Measurements from ENCODE around the gene ACOXL.

Gene ACOXL

DNA sequence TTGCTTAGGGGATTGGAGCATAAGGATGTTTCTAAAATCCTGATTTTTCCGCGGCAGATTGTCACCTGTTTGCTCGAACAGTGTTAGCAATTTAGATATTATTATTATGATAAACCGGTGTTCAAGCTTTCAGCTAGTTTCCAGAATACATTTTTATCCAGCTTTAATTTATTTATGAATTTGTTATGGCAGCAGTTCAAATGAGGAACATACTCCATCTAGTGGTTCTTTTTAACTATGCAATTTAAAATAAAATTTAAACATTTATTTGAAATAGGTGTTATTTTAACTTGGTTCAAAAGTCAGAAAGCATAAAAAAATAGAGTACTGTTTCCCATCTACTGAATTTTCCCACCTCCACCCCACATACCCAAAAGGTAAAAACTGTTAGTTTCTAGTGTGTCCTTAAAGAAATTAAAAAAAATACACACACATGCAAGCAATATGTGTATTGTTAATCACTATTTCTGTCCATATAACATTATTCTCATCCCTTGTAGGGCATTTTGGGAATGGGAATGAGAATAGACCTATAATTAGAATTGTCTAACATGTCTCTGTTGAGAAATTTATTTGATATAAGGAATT is 23.2 kb downstream of the ACOXL start:
- no peak for DNase-seq (ENCODE audit: low read depth, low spot score)

DNA sequence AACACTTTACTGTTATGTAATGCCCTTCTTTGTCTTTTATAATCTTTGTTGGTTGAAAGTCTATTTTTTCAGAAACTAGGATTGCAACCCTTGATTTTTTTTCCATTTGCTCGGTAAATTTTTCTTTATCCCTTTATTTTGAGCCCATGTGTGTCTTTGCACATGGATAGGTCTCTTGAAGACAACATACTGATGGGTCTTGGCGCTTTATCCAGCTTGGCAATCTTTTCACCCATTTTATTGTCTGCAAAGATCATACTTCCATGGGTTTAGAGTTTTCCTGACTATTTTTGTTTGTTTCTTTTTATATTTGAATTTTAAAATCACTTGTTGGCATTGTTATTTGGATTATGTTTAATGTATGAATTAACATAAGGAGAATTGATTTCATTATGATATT is 27.0 kb downstream of the ACOXL start:
- DNase-seq (ENCODE audit: low read depth, low spot score) = no peak

DNA sequence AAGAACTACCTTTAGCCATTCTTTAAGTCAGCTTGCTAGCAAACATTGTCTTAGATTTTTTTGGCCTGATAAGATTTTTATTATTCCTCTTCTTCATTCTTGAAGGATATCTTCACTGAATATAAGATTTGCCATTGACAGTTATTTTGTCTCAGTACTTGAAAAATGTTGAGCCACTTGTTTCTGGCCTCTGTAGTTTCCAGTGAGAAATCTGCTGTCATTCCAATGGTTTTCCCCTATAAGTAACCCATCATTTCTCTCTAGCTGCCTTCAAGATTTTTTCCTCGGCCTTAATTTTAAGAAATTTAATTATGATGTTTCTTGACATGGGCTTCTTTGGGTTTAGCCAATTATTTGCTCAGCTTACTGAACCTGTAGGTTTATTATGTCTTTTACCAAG is 32.6 kb downstream of the ACOXL start:
- no peak for DNase-seq (ENCODE audit: low read depth, low spot score)

DNA sequence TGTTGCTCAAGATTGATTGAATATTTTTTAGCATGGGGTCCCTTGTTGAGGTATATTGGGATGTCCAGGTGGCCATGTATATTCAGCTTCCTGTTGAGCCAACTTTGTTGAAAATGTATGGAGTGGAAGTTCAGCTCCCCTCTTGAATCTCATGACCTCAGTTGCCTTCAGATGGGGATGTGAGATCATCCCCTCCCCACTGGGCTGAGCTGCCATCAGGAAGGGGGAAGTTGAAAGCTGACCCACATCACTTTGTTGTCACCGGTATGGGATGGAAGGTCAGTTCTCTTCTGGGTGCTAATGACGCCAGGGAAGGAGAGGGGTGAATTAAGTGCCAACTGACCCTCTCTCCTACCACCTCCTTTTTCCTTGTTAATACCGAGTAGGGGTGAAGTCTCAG is 33.9 kb downstream of the ACOXL start:
- DNase-seq (ENCODE audit: low read depth, low spot score) = no peak

DNA sequence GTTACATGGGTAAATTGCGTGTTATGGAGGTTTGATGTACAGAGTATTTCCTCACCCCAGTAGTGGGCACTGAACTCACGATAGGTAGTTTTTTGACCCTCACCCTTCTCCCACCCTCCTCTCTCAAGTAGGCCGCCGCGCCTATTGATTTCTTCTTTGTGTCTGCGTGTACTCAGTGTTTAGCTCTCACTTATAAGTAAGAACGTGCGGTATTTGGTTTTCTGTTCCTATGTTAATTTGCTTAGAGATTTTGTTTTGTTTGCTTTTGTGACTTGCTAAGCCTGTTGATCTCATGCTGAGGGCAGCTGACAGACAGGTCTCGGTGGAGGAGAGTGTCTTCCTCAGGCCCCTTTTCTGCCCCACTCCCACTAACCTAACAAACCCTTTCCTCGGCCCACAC is 36.2 kb downstream of the ACOXL start:
- peak; percentile 26 for DNase-seq (ENCODE audit: low read depth, low spot score)

DNA sequence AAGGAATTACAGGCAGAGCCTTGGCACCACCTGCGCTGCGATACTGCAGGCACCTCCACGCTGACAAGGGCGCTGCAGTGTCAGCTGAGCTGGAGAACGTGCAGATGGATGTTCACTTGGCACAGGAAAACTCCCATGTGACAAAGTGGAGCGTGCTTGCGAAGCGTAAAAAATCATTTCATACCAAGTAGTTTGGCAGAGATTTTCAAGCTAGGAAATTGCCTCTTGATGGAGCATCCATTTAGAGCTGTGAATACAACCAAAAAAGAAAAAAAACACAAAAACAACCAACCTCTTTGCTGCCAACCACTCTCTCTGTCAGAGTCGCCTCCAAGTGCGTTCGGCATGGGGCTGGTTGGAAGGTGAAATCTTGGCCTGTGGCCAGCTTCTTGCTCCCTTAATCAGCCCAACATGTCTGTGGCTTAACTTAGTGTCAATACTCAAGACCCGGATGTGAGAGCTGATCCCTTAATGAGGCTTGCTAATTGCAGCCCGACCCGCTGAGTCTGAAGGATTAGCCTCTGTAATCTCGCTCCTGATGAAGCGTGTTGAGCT is 38.1 kb downstream of the ACOXL start:
- peak; percentile 68 for DNase-seq (ENCODE audit: low read depth, low spot score)

DNA sequence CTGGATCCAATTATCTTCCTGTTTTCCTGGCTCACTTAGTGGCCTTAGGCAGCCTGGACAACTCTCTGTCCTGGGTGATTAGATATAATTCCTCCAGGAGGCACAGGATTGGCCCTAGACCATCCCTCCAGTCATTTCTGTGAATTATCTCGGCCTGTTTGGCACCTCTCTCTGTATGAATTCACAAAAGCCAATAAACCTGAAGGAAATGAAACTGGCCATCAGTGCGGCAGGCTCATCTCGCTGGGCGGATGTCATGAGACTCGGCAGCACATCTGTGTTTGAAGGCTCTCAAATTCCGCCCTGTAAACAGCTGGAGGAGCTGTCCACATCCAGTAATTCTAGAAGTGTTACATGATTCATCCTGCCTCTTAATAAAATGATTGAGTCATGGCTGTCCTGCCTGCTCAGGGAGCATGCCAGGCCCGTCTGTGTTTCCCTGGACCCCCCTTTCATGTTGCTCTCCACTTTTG is 38.6 kb downstream of the ACOXL start:
- no peak for DNase-seq (ENCODE audit: low read depth, low spot score)

DNA sequence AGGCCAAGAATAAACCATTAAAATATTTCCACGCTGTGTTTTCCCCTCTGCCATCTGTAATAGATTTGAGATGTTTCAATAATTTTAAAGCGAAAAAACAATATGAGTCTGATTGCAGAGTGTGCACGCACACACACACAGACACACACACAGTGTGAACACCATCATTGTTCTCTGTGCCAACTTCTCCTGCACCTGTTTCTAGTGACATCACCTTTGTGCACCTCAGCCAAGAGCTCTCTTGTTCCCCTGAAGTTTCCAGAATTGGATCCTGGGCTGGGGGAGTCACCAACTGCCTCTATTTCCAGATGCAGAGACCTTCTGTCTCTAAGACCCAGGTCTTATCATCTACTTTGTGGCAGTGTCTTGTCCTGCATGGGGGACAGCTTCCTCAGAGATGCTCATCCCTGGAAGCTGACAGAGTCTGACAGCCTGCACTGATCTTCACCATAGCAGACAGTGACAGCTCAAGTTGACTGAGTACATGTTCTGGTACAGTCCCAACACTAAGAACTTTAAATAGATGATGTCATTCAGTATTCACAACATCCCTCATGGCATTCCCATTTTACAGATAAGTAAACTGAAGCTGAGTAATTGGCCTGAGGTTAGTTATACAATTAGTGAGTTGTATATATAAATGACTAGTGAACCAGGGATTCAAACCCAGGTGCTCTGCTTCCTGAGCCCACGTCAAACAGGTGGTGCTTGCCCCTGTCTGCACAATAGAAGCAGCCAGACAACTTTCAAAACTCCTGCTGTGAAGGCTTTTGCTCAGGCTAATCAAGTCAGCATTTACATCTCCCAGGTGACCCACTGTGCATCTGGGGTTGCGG is 39.4 kb downstream of the ACOXL start:
- DNase-seq (ENCODE audit: low read depth, low spot score) = peak; percentile 30

DNA sequence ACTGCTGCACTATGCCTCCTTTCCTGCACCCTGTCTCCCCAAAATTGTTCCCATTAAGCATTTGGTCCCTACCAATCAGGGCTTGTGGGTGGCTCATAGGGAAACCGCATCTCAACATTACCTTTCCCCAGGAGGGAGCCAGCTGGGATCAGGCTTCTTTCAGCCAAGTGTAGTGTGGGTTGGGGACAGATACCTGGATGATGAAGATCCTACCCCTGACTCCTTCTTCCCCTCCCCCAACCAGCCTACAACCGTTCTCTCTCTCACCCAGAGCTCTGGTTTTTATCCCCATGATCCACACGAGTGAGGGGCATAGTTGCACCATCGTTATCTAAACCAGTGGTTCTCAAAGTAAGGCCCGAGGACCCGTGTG is 40.0 kb downstream of the ACOXL start:
- no peak for DNase-seq (ENCODE audit: low read depth, low spot score)

DNA sequence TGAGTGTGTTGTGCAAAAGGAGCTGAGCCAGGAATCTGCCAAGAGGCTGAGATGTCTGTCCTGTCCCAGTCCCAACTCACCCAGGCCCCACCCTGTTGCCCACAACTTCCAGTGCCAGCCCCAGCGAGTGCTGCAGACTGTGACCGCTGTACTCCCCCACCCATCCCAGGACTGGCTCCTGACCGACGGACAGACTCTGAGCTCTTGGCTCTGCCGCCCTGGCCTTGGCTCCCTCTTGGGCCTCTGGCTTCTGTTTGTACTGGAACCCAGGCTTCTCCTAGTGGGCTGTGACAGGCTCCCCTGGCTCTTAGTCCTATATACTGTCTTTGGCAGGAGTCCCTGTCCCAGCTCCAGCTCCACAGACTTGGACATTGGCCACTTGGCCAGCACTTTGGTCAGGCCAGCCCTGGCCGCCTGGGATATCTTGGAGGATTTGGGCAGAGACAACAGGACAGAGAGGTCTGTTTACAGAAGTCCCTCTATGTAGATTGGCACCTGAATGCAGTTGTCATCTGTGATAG is 41.1 kb downstream of the ACOXL start:
- no peak for DNase-seq (ENCODE audit: low read depth, low spot score)

DNA sequence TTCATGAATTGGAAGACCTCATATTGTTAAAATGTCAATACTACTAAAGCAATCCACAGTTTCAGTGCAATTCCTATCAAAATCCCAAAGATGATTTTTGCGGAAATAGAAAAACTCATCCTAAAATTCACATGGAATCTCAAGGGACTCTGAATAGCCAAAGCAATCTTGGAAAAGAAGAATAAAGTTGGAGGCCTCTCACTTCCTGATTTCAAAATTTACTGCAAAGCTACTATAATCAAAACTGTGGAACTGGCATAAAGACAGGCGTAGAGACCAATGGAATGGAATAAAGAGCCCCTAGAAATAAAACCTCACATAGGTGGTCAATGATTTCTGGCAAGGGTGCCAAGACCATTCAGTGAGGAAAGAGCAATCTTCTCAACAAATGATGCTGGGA is 42.3 kb downstream of the ACOXL start:
- DNase-seq (ENCODE audit: low read depth, low spot score) = no peak

DNA sequence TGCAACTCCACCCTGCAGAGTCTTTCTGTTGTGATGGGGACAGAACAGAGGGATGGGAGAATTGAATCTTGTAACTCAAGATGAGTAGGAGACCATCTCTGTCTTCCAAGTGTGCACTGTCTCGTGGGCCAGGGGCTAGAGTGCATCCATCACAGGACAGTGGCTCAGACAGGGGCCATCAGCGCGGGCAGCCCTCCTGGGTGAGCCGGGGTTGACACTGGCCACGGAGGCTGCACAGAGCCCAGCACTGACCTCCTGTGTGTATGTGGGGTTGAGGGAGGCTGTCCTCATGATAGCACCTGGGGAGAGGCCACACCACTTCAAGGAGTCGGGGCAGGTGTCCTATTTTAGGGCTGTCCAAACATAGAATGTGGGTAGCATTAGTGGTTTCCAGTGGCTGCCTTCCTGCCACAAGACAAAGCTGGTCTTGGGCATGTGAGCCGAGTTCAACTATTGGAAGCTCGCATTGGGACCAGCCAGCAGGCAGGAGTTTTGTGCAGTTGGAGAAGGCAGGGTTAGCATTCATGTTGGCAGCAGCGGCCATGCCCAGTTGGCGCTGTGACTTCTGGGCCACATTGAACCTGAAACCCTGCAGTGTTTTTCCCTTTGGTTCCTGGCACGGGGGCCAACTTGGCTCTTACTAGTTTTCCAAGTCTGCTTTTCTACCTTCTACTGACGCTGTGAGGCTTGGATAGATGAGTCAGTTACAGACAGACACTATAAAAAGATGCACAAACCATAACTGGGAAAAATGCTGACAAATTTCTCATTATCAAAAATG is 45.3 kb downstream of the ACOXL start:
- DNase-seq (ENCODE audit: low read depth, low spot score) = no peak

DNA sequence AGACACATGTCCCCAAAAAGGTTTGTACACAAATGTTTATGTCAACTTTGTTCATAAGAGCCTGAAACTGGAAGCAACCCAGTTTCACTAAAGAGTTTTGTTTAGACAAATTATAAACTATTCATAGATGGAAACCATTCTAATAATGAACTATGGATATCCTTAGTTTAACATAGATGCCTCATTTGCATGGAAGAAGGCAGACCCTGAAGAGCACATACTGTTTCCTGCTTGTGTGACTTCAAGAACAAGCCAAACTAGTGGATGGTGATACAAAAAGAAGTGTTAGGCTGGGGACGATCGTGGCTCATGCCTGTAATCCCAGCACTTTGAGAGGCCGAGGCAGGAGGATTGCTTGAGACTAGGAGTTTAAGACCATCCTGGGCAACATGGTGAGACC is 48.1 kb downstream of the ACOXL start:
- no peak for DNase-seq (ENCODE audit: low read depth, low spot score)

DNA sequence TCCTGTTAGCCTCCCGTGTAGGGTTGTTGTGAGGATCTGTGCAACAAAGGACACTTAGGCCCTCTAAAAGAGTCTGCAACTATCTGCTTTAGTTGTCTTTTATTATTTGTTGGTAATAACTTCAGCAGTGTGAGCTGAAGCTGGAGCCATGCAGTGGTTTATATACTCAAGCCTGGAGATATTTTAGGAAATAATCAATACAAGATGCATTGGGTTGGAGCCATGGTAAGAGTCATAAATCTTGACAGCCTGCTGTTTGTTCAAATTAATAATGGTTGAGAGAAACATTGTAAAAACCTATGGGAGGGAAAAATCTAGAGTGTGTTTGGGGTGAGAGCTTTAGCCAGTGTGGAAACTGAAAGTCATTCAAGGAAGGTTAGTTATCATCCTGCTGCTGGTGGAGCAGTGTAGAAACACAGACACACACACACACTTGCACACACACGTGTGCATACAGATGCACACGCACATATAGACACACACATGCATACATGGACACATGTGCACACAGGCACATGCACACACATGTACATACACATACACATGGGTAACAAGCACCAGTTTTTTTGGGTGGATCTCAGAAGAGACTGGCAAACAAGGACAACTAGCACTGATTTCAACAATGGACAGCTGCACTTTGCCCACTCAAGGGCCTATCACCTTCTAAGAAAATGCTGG is 51.0 kb downstream of the ACOXL start:
- DNase-seq (ENCODE audit: low read depth, low spot score) = no peak

DNA sequence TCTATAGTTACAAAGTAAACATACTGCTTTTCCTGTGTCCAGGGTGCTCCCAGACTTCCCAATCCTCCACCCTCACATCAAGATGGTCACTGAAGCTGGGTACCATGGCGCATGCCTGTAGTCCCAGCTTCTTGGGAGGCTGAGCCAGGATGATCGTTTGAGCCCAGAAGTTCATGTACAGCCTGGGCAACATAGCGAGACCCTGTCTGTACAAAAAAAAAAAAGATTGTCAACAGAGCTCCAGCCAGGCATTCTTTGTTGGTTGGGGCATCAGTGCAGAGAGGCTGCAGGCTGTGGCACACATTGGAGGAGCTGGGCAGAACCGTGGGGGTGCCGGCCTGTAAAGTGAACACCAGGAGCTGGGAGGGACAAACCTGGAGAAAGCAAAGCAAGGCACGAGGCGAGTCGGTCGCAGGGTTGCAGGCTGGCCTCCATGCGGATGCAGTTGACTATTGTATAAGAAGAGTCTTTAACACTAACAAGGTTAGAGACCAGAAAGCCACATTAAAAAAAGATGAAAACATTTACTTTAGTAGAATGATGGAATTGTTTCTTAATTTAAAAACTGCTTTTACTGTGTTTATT is 51.8 kb downstream of the ACOXL start:
- no peak for DNase-seq (ENCODE audit: low read depth, low spot score)

DNA sequence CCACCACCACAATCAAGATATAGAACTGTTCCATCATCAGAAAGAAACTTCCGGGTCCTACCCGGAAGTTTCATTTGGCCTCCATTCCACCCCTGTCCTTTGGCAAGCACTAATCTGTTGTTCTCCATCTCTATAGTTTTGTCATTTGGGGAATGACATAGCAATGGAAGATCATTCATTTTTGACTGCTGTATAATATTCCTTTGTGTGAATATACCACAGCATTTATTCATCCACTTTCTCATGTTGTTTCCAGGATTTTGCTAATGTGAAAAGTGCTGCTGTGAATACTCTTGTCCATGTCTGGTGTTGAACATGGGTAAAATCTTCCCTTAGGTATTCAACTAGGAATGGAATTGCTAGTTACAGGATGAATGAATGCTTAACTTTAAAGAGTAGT is 53.1 kb downstream of the ACOXL start:
- DNase-seq (ENCODE audit: low read depth, low spot score) = no peak

DNA sequence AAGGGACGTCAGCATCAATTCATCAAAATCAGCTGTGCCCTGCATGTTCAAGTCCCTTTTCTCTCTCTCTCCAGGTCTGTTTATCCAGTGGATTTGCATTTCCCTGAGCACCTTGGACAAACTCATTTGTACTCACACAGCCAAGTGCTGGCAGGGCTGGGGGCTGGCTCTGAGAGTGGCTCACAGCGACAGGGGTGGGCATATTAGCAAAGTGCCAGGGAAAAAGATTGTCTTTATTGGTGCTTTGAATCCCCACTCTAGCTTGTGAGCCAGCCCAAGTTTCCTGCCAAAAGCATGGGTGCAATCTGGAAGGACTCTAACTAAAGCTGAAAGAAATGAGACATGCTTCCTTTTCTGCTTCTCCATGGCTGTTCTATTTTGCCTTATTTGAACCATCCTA is 56.6 kb downstream of the ACOXL start:
- DNase-seq (ENCODE audit: low read depth, low spot score) = no peak

DNA sequence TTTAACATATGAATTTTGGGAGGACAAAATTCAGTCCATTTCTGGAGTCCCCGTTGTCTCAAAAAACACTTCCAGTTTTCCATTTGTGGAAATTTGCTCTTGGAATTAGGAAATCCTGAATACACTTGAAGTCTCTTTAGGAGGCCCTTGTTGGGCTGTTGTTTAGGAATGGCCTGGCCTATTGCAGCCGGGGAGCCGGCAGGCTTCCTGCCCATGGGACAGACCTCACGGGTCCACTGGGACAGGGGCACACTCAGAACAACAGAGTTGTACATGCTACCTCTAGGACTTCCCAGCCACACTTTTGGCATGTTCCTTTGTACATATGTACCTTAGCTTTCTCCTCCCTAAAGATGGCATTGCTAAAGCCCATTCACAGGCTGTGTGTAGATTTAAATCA is 57.3 kb downstream of the ACOXL start:
- DNase-seq (ENCODE audit: low read depth, low spot score) = no peak

DNA sequence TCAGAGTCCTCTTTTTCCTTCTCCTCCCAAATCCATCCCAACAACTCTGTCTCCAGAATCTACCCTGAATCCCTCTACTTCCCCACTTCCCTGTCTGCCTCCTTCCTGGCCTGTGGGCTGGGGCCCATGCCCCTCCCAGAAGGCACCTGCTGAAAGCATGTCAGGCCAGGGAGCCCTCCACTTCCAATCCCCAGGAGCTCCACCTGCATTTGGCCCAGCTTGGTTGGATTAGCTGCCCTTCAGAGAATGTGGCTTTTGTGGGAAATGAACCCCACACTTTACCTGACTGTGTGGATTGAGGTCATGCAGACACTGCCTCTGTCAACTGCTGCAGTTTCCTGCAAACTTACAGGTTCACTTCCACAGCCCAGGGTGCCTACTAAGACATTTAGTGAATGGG is 58.5 kb downstream of the ACOXL start:
- DNase-seq (ENCODE audit: low read depth, low spot score) = no peak

DNA sequence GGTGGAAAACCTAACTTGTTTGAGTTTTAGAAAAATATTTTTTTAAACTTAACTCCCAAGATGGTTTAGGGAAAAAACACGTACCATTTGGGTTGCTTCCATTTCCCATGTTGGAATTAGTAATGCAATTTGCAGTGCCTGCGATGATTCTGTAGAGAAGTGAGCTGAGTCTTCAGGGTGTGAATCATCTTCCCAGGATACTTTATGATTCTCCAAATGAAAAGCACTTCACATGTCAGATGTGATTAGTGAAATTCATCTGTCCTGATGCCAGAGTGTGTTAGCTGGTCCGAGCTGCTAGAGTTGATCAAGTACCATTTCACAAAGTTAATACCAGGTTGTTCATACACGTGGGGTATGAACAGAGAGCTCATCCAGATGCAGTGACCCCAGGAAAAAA is 59.1 kb downstream of the ACOXL start:
- no peak for DNase-seq (ENCODE audit: low read depth, low spot score)

DNA sequence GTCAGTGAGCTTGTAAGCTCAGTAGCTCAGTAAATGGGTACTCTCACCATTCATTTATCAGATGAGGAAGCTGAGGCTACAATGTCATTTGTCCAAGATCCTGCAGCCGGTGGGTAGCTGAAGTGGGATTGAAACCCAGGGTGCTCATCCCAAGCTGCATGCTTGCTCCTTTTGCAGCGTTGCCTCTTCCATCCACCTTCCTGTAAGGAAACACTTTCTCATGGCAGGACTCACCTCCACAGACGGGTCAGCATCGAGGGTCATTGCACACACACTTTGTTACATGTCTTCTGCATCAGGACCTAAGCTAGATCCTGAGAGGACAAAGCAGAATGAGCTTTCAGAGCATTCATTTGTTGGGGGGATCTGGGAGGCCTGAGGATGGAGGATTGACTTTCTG is 60.7 kb downstream of the ACOXL start:
- no peak for DNase-seq (ENCODE audit: low read depth, low spot score)
